OCI-LY3 (cell line): ENCODE results near the gene EIF3F.
A peak's percentile ranks its signal among the peaks of the same experiment; 100 is the strongest.

Experiments used
- H2AFZ ChIP-seq: fragments of 200-600, 300-600 bp; shearing (Covaris generic); 2 replicates; pipeline ENCODE4 v1.6.0; 2014; ENCODE audit warnings: antibody characterized with exemption, low read depth, low read length
- H3K27ac ChIP-seq: fragments of 200-600, 300-600 bp; sonication (generic); 2 replicates; pipeline ENCODE4 v1.5.1; 2014; ENCODE audit warnings: mild to moderate bottlenecking, low read length, moderate library complexity, mixed read lengths
- H3K27me3 ChIP-seq: fragments of 200-600, 300-600 bp; sonication (generic); 2 replicates; pipeline ENCODE4 v1.6.1; 2014; ENCODE audit warnings: low read depth, low read length, mixed read lengths
- H3K36me3 ChIP-seq: fragments of 200-600, 300-600 bp; sonication (generic); replicated peaks from 2 replicates; pipeline ENCODE3; 2014; ENCODE audit warnings: low read depth, low read length, mixed read lengths
- H3K4me1 ChIP-seq: fragments of 300-600, 200-600 bp; sonication (generic); 2 replicates; pipeline ENCODE4 v1.6.1; 2014; ENCODE audit warnings: low read length, mixed read lengths
- H3K4me2 ChIP-seq: fragments of 200-600, 300-600 bp; sonication (generic); 2 replicates; pipeline ENCODE4 v1.6.1; 2014; ENCODE audit warnings: low read length, mixed read lengths
- H3K4me3 ChIP-seq: fragments of 300-600, 200-600 bp; sonication (generic); 2 replicates; pipeline ENCODE4 v1.5.1; 2014; ENCODE audit warnings: antibody characterized with exemption, mild to moderate bottlenecking, low read length, moderate library complexity
- H3K79me2 ChIP-seq: fragments of 300-600, 200-600 bp; shearing (Covaris generic); 2 replicates; pipeline ENCODE4 v1.6.1; 2014; ENCODE audit warnings: mild to moderate bottlenecking, low read length, mixed read lengths
- H3K9ac ChIP-seq: fragments of 300-600, 200-600 bp; shearing (Covaris generic); 2 replicates; pipeline ENCODE4 v1.6.0; 2014; ENCODE audit warnings: mild to moderate bottlenecking, low read length, moderate library complexity
- H3K9me3 ChIP-seq: fragments of 200-600, 300-600 bp; shearing (Covaris generic); 2 replicates; pipeline ENCODE4 v1.6.1; 2014; ENCODE audit warnings: low read length, mixed read lengths; ENCODE audit not compliant: insufficient read depth
- H4K20me1 ChIP-seq: fragments of 200-600, 300-600 bp; sonication (generic); 2 replicates; pipeline ENCODE4 v1.6.1; 2016; ENCODE audit warnings: low read length, mixed read lengths; ENCODE audit not compliant: insufficient read depth
- CTCF ChIP-seq: fragments of 200-600, 300-600 bp; sonication (generic); IDR thresholded peaks from 2 replicates; pipeline ENCODE4 v1.5.1; 2014; ENCODE audit warnings: antibody characterized with exemption, low read length, low read depth
- EZH2phosphoT487 ChIP-seq: fragments of 200-600 bp; shearing (Covaris generic); IDR thresholded peaks from 2 replicates; pipeline ENCODE4 v1.6.1; 2018; ENCODE audit warnings: antibody characterized with exemption, mixed run types, low read depth

The EIF3F gene

GRCh38 chr11:8003187-8003586 is 16.1 kb downstream of the EIF3F start:
- no peak overlapping the region for H3K4me3 ChIP-seq
- no peaks in the 10 kb centered on the region for H3K27me3 ChIP-seq
- H3K9me3 ChIP-seq: no peaks in the 10 kb centered on the region
- H3K4me2 ChIP-seq: no peak overlapping the region
- no peak overlapping the region for H3K9ac ChIP-seq
- H3K36me3 ChIP-seq: peaks cover 10% of the 10 kb centered on the region
- H3K79me2 ChIP-seq: no peaks in the 10 kb centered on the region
- H2AFZ ChIP-seq: no peak overlapping the region
- H3K27ac ChIP-seq: no peak overlapping the region
- no peaks in the 10 kb centered on the region for H3K4me1 ChIP-seq
- H4K20me1 ChIP-seq: no peaks in the 10 kb centered on the region
- TF ChIP-seq CTCF: no peak
- TF ChIP-seq EZH2phosphoT487: no peak

GRCh38 chr11:8004008-8004407 is 16.9 kb downstream of the EIF3F start:
- H3K36me3 ChIP-seq: peaks cover 7% of the 10 kb centered on the region
- no peak overlapping the region for H3K4me2 ChIP-seq
- H3K27ac ChIP-seq: no peak overlapping the region
- no peak overlapping the region for H3K4me3 ChIP-seq
- TF ChIP-seq CTCF (no peak), EZH2phosphoT487 (no peak)
- no peak overlapping the region for H2AFZ ChIP-seq
- no peaks in the 10 kb centered on the region for H3K79me2 ChIP-seq
- H3K9ac ChIP-seq: no peak overlapping the region
- H4K20me1 ChIP-seq: no peaks in the 10 kb centered on the region
- H3K9me3 ChIP-seq: no peaks in the 10 kb centered on the region
- H3K4me1 ChIP-seq: no peaks in the 10 kb centered on the region
- H3K27me3 ChIP-seq: no peaks in the 10 kb centered on the region

GRCh38 chr11:8005556-8005955 is 18.4 kb downstream of the EIF3F start:
- Histone ChIP-seq H4K20me1 (no peaks in the 10 kb centered on the region), H3K9me3 (no peaks in the 10 kb centered on the region), H3K79me2 (no peaks in the 10 kb centered on the region), H3K9ac (no peak overlapping the region), H3K27ac (no peak overlapping the region), H3K27me3 (no peaks in the 10 kb centered on the region), H3K4me2 (no peak overlapping the region), H3K4me3 (no peak overlapping the region), H3K4me1 (no peaks in the 10 kb centered on the region; the same call in 1 of the 2 replicates), H2AFZ (no peak overlapping the region), H3K36me3 (peaks cover 4% of the 10 kb centered on the region)
- TF ChIP-seq CTCF: no peak
- TF ChIP-seq EZH2phosphoT487: no peak

- no peaks in the 10 kb centered on the region for H3K36me3 ChIP-seq
- H2AFZ ChIP-seq: no peak overlapping the region
- no peak overlapping the region for H3K9ac ChIP-seq
- peaks cover 9% of the 10 kb centered on the region for H3K4me1 ChIP-seq
- no peaks in the 10 kb centered on the region for H3K9me3 ChIP-seq
- no peak overlapping the region for H3K4me2 ChIP-seq
- no peak overlapping the region for H3K27ac ChIP-seq
- no peaks in the 10 kb centered on the region for H4K20me1 ChIP-seq
- no peaks in the 10 kb centered on the region for H3K27me3 ChIP-seq
- H3K4me3 ChIP-seq: no peak overlapping the region
- no peaks in the 10 kb centered on the region for H3K79me2 ChIP-seq
- peak; percentile 93 for TF ChIP-seq CTCF
- TF ChIP-seq EZH2phosphoT487: no peak
Observed at GRCh38 chr11:8006349-8006977, 19.3 kb downstream of the EIF3F start.
